Heart right ventricle (tissue), 16 donors: ENCODE measurements around the gene NCAM2. TPM values are rescaled to one million over a fixed set of nuclear protein-coding genes. Genes with fewer than 3 reads are reported as not detected.

Experiments used
- ATAC-seq, 8 donors: fragments of 200-7000 bp; cut with Tn5 transposase; one replicate each; pipeline ENCODE4 v1.9.1; 2020; ENCODE audit warnings: mild to moderate bottlenecking in 8 of 8, moderate library complexity in 8 of 8, moderate number of reproducible peaks in 1 of 8
- DNase-seq, 2 donors: peaks; one replicate each; pipeline ENCODE4 v3.0.0-alpha.2; 2020
- H3K27ac ChIP-seq, 10 donors: fragments of 200-600 bp; sonication (generic) in 2 of 10; one replicate each; pipeline versions ENCODE4 v1.5.0 to v1.8.0; 2020 to 2022; ENCODE audit warnings: mild to moderate bottlenecking in 3 of 10
- H3K27me3 ChIP-seq, 7 donors: fragments of 200-600 bp; one replicate each; pipeline ENCODE4 v1.8.0; 2021 to 2022; ENCODE audit warnings: mild to moderate bottlenecking in 2 of 7
- H3K36me3 ChIP-seq, 9 donors: fragments of 200-600 bp; sonication (generic) in 1 of 9; one replicate each; pipeline versions ENCODE4 v1.5.0 to v1.8.0; 2020 to 2022; ENCODE audit warnings: mild to moderate bottlenecking in 2 of 9
- H3K4me1 ChIP-seq, 9 donors: fragments of 200-600 bp; sonication (generic) in 1 of 9; one replicate each; pipeline versions ENCODE4 v1.5.0 to v1.8.0; 2020 to 2022; ENCODE audit warnings: mild to moderate bottlenecking in 4 of 9
- H3K4me3 ChIP-seq, 10 donors: fragments of 200-600 bp; sonication (generic) in 2 of 10; one replicate each; pipeline versions ENCODE4 v1.5.0 to v1.8.0; 2020 to 2022; ENCODE audit warnings: mild to moderate bottlenecking in 7 of 10, moderate library complexity in 2 of 10
- H3K9me3 ChIP-seq, 11 donors: fragments of 200-600 bp in 10 of 11; sonication (generic) in 2 of 11; one replicate each; pipeline versions ENCODE4 v1.5.0 to v1.8.0; 2013 to 2022; ENCODE audit warnings: mild to moderate bottlenecking in 2 of 11, control low read depth in 1 of 11, moderate library complexity in 1 of 11
- CTCF ChIP-seq, 9 donors: fragments of 200-600 bp; sonication (generic) in 2 of 9; IDR thresholded peaks; one replicate each; pipeline versions ENCODE4 v1.5.0 to v1.8.0; 2021 to 2022; ENCODE audit warnings: antibody characterized with exemption in 9 of 9, mild to moderate bottlenecking in 5 of 9, moderate library complexity in 1 of 9
- WGBS, 2 donors: extraction: QIAGEN DNeasy Blood & Tissue Kit; methylation state at CpG; one replicate each; pipeline ENCODE4 v1.1.7; 2013; ENCODE audit warnings: inconsistent platforms in 1 of 2; 5-methylcytosine and 5-hydroxymethylcytosine counted together
- intact Hi-C, 10 donors: fragments of 100-400 bp; cut with DNase I; formaldehyde crosslinking; loops; one replicate each; pipeline versions ENCODE4 v1.11.1 to v1.14.2; 2022
- polyA plus RNA-seq, 2 donors: library from polyadenylated mRNA; stranded (reverse); fragments of 200-250 nt; gene quantifications; one replicate each; pipeline ENCODE4 v1.2.3, GENCODE V29; 2013
- total RNA-seq, 10 donors: library from RNA; stranded (reverse); fragmentation: NEBNext Ultra II Directional in 3 of 10; extraction: Animal tissue kit (Norgen Biotek cat#: 25700) in 3 of 10; gene quantifications; one replicate each; pipeline versions ENCODE4 v1.2.1 to v1.2.4, GENCODE V29; 2021 to 2023
- donor health status: Arrhythmogenic right ventricular cardiomyopathy.
- donor health status: ischemic (EF 13 %, LVEDD 7.1; RV severe dilation, severe dysfunction).
- donor health status: healthy with polysubstance abuse.
- donor health status: DM: no; HTN: yes; CAD: no.
- donor health status: DM: no; HTN: no; CAD: no.
- donor health status: ischemic (EF 25% LVEDD 6.9; RV normal size, moderate dysfunction).
- donor health status: ischemic (EF 25% LVEDD 5.7; RV mildly dilated, moderate dysfunction).
- donor health status: healthy.
- donor health status: DM: yes; HTN: yes; CAD: no.
- donor health status: Ischemic cardiomyopathy.
- donor health status: ischemic (EF 35%, LVEDD 5.7; RV mildly dilated, moderate dysfunction).
- donor health status: nonischemic (EF 11% LVEDD 7.7; RV severe dilation, severe dysfunction).
- donor health status: DM: yes; HTN: yes; CAD: no.
- donor health status: PGD.
- donor health status: ischemic (EF 29% LVEDD 5.4; RV normal size, mild dysfunction).
- donor health status: nonischemic (EF 23%, LVEDD 6.1; RV moderate dilation, normal function).

Gene NCAM2
- total and polyA plus RNA-seq, 12 donors = 0.25 to 8.9 (median 3.1) TPM

DNA sequence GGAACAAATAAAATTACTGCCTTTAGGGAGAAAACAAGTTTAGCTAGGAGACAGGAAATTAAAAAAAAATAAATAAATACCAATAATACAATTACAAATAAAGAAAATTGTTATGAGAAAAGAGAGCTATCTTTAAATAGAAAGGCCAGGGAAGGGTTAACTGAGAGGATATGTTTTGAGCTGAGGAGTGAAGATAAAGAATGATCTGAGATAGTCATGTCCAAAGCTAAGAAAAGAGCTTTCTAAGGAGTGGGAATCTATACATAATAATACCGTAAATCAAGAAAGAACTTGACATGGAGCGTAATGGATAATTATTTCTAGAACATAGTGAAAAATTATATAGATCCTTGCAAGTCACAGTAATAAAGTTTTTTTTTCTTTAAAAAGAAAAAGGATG is 176.5 kb downstream of the NCAM2 start:
- Histone ChIP-seq H3K4me3 (no peak overlapping the region), H3K36me3 (no peaks in the 10 kb centered on the region), H3K4me1 (no peaks in the 10 kb centered on the region), H3K27ac (no peak overlapping the region), H3K27me3 (no peaks in the 10 kb centered on the region), H3K9me3 (no peaks in the 10 kb centered on the region)
- TF ChIP-seq CTCF (IDR thresholded peaks at IDR 0.05) = no peak
- intact Hi-C loops = no loop called here
- DNase-seq = no peak
- ATAC-seq = no peak
- 82 to 85% methylated on average over 2 of the region's 2 CpGs for WGBS, 2 donors

- ATAC-seq (no peak), DNase-seq (no peak)
- Histone ChIP-seq H3K27ac (peak overlapping the region in 1 of 10 donors; percentile 20), H3K4me3 (peak overlapping the region in 6 of 10 donors; percentile 12 to 20 (median 18)), H3K36me3 (no peaks in the 10 kb centered on the region), H3K27me3 (no peaks in the 10 kb centered on the region), H3K4me1 (no peaks in the 10 kb centered on the region), H3K9me3 (no peaks in the 10 kb centered on the region)
- WGBS, 2 donors = 9 to 21% methylated on average over 1 of the region's 1 CpG
- intact Hi-C loops = no loop called here
- no peak for TF ChIP-seq CTCF (IDR thresholded peaks at IDR 0.05)
These were observed 177.7 kb downstream of the NCAM2 start for GRCh38 chr21:21175798-21176334.

- Histone ChIP-seq H3K4me1 (no peaks in the 10 kb centered on the region), H3K27ac (no peak overlapping the region), H3K4me3 (no peak overlapping the region), H3K36me3 (no peaks in the 10 kb centered on the region), H3K27me3 (no peaks in the 10 kb centered on the region), H3K9me3 (no peaks in the 10 kb centered on the region)
- ATAC-seq (no peak), DNase-seq (no peak)
- 81 to 89% methylated on average over 1 of the region's 1 CpG for WGBS, 2 donors
- no peak for TF ChIP-seq CTCF (IDR thresholded peaks at IDR 0.05)
- intact Hi-C loops = no loop called here
These were observed 179.3 kb downstream of the NCAM2 start for GRCh38 chr21:21177353-21177986.

GRCh38 chr21:21179619-21180298 is 181.6 kb downstream of the NCAM2 start:
- no peak overlapping the region for H3K4me3 ChIP-seq
- H3K27ac ChIP-seq = no peak overlapping the region
- H3K36me3 ChIP-seq = no peaks in the 10 kb centered on the region
- peak in 1 of 2 donors; percentile 9 for DNase-seq
- no peaks in the 10 kb centered on the region for H3K4me1 ChIP-seq
- no peaks in the 10 kb centered on the region for H3K9me3 ChIP-seq
- intact Hi-C loops = no loop called here
- ATAC-seq = peak in 2 of 8 donors; percentile 38 to 57
- no peak for TF ChIP-seq CTCF (IDR thresholded peaks at IDR 0.05)
- no peaks in the 10 kb centered on the region for H3K27me3 ChIP-seq
- WGBS, 2 donors = 66 to 70% methylated on average over 7 of the region's 7 CpGs
